Activated gamma-delta T cell (primary cell): Measurements from ENCODE around the gene SMC6.

Experiments used
- DNase-seq: peaks from one replicate; lab custom pipeline; 2025; lab: John Stamatoyannopoulos, UW

Gene SMC6

DNA sequence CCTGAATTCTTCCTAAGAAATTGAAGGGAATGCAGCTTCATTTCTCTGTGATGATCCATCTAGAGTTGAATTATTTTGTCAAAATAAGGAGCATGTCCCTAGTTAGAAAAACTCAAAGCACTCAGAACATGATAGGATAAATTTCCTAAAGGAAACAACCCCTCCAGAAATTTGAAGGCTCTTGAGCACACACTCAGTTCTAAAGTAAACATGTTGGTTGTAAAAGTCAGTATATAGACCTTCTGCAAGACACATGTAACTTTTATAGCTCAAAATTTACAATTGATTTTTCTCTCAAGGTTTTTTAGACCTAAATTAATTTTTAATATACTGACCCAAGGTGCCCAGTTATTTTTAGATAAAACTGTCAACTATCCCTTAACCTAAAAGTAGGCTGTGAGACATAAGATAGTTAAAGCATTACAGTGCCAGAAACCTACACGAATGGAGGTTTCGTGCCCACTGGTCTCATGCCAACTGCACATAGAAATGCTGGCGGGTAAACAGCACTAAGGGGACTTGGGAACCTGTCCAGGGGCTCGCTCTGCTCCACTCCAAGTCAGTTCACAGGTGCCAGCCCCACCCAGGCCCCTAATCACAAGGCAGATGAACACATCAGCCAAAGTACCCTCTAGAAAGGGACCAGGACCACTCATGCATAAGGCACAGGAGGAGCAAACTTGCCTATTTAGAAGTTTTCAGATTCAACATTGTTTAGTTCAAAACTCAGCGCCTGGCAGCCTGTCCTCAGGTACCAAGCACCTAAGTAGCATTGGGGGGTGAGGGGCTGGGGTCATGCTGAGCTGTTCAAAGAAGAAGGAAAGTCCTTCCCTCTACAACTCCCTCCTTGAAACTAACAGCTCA, 106.5 kb downstream of the SMC6 start:
- no peak for DNase-seq

DNA sequence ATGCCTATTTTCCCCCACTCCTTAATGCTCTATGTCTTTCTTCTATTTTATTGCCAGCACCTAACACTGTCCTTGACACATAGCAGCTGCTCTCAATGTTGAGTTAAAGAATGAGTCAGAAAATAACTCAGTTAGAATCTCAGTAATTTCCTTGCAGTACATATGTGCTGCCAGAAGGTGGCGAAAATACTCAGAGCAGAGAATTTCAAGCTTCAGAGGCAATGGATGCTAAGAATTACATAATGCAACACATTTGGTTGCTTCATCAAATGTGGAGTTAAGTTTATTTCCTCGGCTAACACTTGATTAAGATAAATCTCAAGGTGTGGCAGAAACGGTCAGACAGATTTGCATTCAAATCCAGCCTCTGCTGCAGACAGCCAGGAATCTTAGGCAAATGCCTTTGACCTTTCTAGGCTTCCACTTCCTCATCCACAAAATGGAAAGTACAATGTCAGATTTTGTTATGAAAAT, 107.5 kb downstream of the SMC6 start:
- DNase-seq, result no peak

DNA sequence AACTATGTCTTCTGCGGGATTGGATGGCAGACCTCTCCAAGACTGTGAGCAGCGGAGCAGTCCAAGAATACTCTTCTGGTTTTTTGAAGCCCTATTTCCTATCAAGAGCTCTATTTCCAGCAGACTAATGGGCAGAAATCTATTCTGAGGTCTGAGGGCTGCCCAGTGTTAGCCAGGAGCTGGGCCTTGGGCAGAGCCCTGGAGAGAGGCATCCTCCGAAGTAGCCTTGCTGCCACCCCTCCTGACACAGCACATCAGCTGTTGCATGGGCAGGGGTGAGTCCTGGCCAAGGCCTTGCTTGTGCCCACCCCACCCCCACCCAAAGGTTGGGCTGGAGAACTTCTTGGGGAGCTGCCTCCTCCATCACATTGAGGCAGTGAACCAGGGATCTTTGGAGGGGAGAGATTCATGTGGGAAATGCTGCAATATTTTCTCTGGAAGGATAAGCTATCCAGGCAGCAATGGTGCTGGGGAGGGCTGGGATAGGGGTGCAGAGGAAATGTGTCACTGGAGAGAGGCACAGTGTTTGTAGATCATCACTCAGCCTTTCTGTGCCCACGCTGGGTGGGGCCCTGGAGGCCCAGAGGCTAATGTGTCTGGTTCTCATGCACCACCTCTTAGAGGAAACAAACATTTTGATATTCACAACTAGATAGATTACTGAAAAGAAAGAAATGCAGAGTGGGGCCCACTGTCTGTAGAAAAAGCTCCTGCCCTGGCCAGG, 108.5 kb downstream of the SMC6 start:
- no peak for DNase-seq

DNA sequence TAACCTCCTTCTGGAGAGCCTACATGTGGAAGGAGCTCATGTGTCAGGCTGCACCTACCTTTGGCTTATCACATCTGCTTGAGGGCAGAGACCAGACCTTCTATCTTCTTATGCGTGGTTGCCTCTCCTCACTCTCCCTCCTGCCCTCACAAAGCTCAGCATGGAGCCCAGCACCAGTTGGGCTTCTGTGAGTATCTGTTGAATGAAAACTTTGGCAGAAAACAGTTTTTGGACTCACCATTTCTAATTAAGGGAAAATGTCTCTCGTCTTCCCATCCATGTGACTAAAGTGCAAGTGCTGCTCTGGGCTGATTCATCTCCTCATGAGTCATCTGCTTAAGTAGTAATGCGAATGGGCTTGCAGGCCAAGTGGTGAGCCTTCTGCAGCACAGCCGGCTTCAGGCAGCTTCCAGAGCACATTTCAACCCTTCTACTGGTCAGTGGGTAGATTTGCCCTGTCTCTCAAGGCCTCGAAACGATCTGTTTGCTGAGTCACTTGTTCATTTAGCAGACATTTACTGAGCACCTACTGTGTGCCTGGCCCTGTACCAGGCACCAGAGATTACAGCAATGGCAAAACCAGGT, 110.5 kb downstream of the SMC6 start:
- no peak for DNase-seq

DNA sequence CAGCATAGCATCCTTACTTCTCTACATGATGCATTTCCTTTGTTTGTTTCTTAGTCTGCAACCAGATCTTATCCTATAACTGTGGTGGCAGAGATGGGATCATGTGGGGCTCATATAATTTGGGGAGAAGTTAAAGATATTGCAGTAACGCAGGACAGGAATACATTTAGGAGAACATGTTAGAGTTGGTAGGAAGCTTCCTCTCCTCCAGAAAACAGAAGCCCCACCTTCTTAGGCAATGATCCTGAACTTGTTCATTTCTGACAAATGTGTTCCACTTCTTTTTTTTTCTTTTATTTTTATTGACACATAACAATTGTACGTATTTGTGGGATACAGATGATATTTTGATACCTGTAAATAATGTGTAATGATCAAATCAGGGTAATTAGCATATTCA, 113.2 kb downstream of the SMC6 start:
- no peak for DNase-seq

DNA sequence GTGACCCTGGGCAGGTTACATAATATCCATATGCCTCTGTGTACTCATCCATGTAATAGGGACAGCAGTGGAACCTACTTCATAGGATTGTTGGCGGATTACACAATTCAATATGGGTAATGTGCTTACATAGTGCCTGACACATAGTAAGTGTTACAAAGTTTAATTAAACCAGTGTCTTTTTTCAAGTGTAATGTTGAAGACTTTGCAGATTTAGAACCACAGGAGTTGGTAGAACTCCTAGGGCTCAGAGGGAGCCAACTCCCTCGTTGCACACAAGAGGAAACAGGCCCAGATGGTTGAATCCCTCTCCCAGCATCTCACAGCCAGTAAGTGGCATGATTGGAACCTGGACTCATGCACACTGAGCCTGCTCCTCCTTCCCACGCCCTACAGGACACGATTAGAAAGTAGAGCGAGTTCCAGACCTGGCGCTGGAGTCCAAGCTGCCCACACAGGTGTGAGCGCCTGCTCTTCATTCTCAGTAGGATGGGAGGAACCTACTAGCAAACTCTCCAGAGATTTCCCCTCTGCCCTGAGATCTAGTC, 115.3 kb downstream of the SMC6 start:
- no peak for DNase-seq

DNA sequence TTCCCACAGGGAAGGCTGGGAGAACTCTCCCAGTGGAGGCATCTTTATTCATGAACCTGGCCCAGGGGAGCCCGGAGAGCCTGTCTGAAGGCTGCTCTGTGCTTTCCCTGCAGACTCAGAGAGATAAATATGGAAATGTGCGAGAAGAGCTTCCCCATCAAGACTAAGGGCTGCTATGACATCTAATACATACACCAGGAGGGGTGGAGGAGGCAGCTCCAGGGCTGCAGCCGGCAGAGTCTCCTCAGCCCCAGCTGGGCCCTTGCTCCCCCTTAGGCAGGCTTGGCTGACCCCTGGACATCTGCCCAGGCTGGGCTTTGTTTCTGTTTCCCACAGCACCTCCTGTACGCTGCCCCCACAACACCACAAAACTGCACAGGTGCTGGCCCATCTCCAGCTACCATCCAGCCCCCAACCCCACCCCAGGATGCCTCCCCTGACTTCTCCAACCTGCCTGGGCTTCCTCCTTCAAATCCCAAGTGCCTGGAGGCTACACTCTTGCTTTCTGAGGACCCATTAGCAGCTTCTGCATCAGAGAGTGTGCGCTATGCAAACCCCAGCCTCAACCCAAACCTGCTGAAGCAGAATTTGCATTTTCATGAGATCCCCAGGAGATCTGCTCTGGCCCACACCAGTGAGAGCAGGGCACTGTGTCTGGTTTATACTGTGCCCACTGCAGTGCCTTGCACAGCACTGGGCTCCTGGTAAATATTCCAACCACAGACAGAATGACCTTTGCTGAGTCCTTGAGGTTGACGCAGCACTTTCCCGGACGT, 116.3 kb downstream of the SMC6 start:
- DNase-seq, result no peak

DNA sequence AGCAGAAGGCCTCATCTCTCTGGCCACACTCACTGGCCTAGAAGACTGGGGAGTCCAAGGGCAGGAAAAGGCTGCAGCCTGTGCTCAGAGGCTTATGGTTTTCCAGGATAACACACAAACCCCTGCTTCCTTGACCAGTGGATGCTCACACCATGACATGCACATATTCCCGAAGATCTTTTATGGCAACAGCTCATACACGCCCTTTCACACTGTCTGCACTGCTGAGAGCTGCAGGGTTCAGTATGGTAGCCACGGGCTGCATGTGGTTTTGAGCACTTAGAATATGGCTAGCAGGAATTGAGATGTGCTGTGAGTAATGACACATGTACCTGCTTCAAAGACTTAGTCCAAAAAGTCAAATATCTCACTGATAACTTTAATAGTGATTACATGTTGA, 117.4 kb downstream of the SMC6 start:
- DNase-seq, result no peak

DNA sequence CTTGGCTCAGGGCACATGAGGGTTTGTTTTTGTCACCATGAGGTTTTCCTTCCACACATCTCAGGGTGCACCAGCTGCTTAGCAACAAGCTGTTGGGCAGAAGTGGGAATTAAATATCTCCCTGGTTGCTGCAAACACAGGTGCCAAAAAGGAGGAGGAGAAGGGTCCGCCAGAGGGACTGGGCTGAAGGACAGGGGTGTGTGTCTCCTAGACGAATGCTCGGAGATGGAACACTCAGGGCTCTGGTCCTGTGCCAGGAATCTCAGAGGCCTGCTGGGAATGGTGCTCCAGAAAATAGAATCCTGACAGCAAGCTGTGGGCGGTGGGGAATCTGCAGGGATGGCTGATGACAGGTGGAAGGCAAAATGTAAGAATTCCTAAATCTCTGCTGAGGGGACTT, 118.6 kb downstream of the SMC6 start:
- DNase-seq, result no peak

DNA sequence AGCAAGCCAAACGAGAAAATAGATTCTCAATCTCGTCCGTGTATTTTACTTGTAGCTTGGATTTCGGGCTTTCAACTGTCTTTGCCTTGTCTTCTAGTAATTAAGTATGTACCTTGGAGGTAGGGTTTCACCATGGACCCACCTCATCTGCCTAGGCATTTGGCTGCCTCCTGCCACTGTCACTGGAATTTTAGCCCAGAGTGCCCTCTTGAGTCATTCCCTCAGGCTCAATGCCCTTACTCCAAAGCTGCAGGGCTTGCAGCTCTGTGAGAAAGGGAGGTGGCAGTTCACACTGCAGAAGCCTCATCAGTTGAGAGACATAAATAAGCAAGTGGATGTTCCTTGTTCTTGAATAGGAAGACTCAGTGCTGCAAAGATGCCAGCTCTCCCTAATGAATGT, 123.5 kb downstream of the SMC6 start:
- DNase-seq, result no peak

DNA sequence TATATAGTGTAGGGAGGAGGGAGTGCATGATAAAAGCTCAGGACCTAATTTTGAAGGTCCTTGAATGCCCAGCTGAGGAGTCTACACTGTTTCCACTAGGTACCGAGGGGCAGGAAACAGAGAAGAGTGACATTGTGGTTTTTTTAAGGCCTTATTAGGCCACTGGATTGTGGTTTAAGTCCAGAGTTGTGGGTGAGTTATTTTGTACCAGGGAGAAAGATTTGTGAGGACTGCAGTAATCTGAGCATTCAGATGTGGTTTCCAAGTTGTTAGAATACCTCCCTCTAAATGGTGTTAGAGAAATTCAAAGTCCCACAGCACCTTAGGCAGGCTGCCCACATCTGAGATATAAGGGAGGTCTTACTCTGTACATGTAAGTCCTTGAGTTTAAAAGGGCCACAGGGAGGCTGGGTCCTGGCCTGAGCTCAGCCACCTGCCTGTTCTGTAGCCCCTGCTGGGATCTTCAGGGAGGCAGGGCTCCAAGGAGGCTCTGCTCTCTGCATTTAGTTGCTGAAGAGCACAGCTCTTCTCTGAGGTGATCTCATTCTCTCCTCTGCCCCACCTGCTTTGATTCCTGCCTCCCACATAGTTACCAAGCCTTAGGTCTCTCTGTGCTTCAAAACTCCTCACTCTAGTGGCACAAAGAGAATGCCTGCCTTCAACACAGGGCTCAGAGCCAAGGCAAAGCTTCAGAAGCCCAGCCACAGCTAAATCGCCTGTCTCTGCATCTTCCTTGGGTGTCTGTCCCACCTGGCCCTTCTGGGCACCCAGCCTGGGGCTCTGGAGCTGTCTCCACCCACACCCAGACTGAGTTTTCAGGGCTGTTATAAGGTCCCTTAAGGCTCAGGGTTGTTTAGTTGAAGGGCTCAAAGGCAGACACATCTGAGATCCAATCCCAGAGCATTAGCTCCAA, 125.0 kb downstream of the SMC6 start:
- DNase-seq, result no peak

DNA sequence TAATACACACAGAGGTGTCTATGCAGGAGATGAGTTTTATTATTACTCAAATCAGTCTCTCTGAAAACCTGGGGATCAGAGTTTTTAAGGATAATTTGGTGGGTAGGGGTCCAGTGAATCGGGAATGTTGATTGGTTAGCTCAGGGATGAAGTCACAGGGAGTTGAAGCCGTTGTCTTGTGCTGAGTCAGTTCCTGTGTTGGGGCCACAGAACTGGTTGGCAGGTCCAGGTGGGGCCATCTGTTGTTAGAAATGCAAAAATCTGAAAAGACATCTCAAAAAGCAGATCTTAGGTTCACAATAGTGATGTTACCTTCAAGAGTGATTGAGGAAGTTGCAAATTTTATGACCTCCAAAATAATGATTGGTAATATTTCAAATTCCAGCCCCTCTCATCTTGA, 126.2 kb downstream of the SMC6 start:
- DNase-seq, result no peak

DNA sequence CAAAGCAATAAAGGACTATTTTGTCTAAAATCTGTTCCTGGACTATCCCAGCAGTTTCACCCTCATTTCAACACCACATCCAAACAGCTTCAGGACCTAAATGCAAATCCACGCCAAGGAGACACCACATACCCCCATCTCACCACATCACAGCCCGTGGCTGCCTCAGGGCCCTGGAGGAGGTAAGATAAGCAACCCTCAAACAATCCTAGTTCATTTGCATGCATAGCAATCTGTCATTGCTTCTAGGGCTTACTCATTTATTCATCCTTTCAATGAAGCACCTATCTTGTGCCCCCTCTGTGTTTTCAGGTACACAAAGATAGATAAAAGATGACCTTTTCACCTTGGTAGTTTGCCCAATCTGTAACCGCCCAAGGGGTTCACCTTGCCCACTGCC, 126.6 kb downstream of the SMC6 start:
- DNase-seq, result no peak

DNA sequence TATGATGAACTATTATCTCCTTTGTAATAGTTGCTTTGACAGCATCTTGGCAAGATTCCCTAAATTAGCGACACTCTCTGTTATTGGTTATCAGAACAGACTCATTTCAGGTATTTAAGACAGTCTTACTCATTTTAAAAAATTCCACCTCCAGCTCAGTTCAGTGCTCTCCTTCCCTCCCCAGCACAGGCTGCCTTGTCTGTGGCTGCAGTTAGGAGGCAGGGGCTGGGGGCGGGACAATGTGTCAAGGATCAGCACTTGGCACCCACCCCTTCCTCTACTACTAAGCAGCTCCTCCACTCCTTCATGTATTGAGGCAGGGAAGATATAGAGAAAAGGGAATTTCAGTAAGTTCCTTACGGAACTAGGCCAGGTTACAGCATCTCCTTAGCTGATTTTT, 128.2 kb downstream of the SMC6 start:
- no peak for DNase-seq

DNA sequence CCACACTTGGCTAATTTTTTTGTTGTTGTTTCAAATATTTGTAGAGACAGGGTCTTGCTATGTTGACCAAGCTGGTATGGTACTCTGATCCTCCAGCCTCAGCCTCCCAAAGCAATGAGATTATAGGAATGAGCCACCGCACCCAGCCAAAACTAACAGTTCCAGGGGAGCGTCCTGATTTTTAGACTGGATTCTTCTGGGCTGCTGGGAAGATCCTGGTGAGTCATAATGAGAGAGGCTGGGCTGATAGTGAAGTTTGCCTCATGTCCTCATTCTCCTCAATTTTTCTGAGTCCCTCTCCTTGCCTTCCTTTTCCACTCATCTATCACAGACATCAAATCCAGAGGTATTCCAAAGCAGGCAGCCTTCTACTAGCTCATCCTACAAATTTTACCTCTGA, 131.8 kb downstream of the SMC6 start:
- no peak for DNase-seq

DNA sequence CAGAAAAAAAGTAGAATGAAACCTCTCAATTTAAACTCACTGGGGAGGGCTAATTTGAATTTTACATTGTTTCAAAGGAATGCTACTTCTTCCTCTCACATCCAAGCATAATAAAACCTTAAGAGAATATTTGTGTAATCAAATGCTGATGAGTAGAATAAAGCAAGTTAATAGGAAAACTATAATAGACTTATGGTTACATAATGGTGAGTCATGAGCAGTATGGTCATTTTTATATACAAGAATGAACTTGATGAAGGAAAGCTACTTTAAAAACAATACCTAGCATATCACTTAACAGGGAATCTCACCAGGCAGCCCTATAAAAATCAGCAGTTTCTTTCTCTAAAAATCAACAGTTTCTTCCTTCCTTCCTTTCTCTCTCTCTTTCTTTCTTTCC, 132.8 kb downstream of the SMC6 start:
- no peak for DNase-seq

DNA sequence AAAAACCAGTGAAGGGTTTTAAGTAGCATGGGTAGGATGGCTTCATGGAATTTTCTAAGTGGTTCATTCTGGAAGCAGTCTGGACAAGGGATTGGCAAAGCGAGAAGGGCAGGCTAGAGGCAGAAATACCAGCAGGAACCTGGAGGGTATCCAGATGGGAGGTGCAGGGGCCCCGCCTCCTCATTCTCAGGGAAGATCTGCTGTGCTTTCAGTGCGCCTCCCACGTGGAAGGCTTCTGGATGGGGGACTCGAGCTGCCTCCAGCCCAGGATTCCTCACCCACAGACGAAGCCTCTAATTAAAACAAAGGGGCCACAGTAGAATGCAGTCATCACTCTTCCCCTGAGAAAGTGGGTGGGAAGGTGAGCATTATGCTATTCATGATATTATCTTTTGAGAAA, 133.3 kb downstream of the SMC6 start:
- no peak for DNase-seq

DNA sequence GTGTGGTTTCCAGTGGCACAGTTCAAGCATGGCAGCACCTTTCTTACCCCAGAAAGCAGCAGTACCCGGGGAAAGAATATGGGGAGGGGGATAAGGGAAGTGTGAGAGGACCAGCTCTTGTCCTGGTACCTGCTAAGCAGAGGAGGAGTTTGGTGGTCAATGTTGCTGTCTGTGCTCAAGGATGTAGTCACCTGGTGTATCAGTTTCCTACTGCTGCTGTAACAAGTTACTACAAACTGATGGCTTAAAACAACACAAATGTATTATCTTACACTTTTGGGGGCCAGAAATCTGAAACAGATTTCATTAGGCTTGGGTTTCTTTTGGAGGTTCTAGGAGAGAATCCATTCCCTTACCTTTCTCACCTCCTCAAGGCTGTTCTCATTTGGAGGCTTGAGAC, 135.7 kb downstream of the SMC6 start:
- no peak for DNase-seq

DNA sequence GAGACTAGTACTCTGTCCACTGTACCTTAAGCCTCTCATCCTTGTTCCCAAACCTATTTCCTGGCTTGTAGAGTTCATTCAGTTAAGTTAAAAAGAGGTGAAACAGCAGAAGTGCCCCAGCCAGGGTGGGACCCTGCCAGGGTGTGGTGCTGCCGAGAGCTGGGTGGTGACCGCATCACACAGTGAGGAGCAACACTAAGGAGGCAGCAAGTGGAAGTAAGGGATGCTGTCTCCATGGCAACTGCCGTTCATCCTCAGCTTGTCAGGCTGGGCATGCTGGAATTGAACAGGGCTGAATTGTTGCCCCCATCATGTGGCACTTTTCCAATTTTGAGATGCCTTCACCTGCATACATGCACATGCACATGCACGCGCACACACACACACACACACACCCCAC, 136.1 kb downstream of the SMC6 start:
- no peak for DNase-seq

DNA sequence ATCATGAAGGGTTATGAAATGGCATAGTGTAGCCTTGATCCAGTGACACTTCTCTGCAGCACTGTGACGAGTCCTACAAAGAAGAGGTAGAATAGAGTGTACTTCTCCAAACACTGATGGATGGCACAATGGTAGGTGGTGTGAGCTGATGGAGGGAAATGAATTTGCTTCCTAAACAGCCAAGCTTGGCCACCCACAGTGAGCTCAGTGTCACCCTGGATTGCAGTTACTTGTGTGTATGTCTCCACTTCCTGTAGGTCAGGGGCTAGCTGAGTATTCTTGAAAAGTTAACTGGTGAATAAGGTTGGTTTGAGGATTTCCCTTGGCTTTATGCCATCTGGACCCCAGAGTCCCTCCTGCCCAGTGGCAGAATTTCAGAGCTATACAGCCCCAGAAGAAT, 137.2 kb downstream of the SMC6 start:
- DNase-seq, result no peak
